Measurements from ENCODE around the gene MPZL3.

DNA sequence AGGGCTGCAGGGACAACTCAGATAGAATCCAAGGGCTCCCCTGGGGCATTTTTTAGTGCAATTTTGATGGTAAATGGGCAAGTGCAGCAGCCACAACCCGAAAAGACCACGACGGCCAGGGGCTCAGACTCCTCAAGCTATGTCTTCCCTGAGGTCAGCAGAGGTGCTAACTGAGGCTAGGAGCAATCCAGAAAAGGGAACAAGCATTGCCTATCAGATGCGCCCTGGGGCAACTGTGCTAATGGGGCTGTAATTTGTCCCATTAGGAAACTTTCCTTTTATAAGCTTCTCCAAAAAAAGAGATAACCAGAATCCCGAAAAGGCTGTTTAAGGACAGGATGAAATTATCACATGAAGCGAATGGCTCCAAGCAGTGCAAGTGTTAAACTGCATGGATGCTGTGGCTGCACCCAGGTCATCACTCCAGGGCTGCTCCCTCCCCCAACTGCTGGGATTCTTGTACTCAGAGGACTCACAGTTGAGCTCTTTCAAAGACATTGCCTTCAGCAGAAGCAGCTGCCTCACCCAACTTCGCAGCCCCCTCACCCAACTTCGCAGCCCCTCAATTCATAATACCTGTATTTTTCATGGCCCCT lies 49.5 kb upstream of the MPZL3 start:
- TF ChIP-seq, protein P1, sequence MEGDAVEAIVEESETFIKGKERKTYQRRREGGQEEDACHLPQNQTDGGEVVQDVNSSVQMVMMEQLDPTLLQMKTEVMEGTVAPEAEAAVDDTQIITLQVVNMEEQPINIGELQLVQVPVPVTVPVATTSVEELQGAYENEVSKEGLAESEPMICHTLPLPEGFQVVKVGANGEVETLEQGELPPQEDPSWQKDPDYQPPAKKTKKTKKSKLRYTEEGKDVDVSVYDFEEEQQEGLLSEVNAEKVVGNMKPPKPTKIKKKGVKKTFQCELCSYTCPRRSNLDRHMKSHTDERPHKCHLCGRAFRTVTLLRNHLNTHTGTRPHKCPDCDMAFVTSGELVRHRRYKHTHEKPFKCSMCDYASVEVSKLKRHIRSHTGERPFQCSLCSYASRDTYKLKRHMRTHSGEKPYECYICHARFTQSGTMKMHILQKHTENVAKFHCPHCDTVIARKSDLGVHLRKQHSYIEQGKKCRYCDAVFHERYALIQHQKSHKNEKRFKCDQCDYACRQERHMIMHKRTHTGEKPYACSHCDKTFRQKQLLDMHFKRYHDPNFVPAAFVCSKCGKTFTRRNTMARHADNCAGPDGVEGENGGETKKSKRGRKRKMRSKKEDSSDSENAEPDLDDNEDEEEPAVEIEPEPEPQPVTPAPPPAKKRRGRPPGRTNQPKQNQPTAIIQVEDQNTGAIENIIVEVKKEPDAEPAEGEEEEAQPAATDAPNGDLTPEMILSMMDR (conservative IDR thresholded peaks at IDR 0.05; ENCODE audit: low read depth in 2 of 2): no peak
- TF ChIP-seq POLR2AphosphoS5 (IDR thresholded peaks at IDR 0.05; ENCODE audit: low read depth): no peak
- TF ChIP-seq EZH2phosphoT487 (IDR thresholded peaks at IDR 0.05; ENCODE audit: unreplicated experiment): no peak
- TF ChIP-seq EZH2 (IDR thresholded peaks at IDR 0.05; ENCODE audit: low read depth, unreplicated experiment): no peak
- no peak for TF ChIP-seq REST (IDR thresholded peaks at IDR 0.05; ENCODE audit: unreplicated experiment)
- TF ChIP-seq, protein P2, sequence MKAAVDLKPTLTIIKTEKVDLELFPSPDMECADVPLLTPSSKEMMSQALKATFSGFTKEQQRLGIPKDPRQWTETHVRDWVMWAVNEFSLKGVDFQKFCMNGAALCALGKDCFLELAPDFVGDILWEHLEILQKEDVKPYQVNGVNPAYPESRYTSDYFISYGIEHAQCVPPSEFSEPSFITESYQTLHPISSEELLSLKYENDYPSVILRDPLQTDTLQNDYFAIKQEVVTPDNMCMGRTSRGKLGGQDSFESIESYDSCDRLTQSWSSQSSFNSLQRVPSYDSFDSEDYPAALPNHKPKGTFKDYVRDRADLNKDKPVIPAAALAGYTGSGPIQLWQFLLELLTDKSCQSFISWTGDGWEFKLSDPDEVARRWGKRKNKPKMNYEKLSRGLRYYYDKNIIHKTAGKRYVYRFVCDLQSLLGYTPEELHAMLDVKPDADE (IDR thresholded peaks at IDR 0.05): no peak
- no peak for TF ChIP-seq JUNB (IDR thresholded peaks at IDR 0.05; ENCODE audit: unreplicated experiment)
- no peak for TF ChIP-seq ZNF114 (CRISPR knock-in tag; IDR thresholded peaks at IDR 0.05)
- TF ChIP-seq, protein P3, sequence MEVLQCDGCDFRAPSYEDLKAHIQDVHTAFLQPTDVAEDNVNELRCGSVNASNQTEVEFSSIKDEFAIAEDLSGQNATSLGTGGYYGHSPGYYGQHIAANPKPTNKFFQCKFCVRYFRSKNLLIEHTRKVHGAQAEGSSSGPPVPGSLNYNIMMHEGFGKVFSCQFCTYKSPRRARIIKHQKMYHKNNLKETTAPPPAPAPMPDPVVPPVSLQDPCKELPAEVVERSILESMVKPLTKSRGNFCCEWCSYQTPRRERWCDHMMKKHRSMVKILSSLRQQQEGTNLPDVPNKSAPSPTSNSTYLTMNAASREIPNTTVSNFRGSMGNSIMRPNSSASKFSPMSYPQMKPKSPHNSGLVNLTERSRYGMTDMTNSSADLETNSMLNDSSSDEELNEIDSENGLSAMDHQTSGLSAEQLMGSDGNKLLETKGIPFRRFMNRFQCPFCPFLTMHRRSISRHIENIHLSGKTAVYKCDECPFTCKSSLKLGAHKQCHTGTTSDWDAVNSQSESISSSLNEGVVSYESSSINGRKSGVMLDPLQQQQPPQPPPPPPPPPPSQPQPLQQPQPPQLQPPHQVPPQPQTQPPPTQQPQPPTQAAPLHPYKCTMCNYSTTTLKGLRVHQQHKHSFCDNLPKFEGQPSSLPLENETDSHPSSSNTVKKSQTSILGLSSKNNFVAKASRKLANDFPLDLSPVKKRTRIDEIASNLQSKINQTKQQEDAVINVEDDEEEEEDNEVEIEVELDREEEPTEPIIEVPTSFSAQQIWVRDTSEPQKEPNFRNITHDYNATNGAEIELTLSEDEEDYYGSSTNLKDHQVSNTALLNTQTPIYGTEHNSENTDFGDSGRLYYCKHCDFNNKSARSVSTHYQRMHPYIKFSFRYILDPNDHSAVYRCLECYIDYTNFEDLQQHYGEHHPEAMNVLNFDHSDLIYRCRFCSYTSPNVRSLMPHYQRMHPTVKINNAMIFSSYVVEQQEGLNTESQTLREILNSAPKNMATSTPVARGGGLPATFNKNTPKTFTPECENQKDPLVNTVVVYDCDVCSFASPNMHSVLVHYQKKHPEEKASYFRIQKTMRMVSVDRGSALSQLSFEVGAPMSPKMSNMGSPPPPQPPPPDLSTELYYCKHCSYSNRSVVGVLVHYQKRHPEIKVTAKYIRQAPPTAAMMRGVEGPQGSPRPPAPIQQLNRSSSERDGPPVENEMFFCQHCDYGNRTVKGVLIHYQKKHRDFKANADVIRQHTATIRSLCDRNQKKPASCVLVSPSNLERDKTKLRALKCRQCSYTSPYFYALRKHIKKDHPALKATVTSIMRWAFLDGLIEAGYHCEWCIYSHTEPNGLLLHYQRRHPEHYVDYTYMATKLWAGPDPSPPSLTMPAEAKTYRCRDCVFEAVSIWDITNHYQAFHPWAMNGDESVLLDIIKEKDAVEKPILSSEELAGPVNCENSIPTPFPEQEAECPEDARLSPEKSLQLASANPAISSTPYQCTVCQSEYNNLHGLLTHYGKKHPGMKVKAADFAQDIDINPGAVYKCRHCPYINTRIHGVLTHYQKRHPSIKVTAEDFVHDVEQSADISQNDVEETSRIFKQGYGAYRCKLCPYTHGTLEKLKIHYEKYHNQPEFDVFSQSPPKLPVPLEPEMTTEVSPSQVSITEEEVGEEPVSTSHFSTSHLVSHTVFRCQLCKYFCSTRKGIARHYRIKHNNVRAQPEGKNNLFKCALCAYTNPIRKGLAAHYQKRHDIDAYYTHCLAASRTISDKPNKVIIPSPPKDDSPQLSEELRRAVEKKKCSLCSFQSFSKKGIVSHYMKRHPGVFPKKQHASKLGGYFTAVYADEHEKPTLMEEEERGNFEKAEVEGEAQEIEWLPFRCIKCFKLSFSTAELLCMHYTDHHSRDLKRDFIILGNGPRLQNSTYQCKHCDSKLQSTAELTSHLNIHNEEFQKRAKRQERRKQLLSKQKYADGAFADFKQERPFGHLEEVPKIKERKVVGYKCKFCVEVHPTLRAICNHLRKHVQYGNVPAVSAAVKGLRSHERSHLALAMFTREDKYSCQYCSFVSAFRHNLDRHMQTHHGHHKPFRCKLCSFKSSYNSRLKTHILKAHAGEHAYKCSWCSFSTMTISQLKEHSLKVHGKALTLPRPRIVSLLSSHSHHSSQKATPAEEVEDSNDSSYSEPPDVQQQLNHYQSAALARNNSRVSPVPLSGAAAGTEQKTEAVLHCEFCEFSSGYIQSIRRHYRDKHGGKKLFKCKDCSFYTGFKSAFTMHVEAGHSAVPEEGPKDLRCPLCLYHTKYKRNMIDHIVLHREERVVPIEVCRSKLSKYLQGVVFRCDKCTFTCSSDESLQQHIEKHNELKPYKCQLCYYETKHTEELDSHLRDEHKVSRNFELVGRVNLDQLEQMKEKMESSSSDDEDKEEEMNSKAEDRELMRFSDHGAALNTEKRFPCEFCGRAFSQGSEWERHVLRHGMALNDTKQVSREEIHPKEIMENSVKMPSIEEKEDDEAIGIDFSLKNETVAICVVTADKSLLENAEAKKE (CRISPR knock-in tag; IDR thresholded peaks at IDR 0.05): no peak

Measured in GM23338 (cell line).